Measurements from ENCODE around the gene UNC5B. TPM values are rescaled to one million over a fixed set of nuclear protein-coding genes. Genes with fewer than 3 reads are reported as not detected.

Gene UNC5B
- total RNA-seq, 2 experiments from 2014 or later: 0.07 TPM

DNA sequence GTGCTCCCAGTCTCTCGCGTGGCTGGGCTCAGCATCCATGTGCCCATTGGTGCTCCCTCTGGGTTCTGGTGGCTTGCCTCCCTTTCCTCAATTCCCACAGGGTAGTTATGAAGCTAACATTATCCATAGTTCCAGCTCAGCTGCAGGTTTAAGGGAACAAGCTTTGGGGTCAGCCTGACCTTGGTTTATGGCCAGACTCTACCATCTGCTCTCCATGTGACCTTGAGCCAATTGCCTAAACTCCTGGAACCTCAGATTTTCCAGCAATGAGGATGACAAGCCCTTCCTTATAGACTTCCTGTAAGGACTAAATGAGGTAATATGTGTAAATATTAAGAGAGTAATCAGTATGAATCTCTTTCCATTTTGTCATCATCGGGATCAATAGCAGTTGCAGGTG is 96.6 kb downstream of the UNC5B start:
- intact Hi-C loops (cut with micrococcal nuclease): no loop called here
- TF ChIP-seq, protein P1, sequence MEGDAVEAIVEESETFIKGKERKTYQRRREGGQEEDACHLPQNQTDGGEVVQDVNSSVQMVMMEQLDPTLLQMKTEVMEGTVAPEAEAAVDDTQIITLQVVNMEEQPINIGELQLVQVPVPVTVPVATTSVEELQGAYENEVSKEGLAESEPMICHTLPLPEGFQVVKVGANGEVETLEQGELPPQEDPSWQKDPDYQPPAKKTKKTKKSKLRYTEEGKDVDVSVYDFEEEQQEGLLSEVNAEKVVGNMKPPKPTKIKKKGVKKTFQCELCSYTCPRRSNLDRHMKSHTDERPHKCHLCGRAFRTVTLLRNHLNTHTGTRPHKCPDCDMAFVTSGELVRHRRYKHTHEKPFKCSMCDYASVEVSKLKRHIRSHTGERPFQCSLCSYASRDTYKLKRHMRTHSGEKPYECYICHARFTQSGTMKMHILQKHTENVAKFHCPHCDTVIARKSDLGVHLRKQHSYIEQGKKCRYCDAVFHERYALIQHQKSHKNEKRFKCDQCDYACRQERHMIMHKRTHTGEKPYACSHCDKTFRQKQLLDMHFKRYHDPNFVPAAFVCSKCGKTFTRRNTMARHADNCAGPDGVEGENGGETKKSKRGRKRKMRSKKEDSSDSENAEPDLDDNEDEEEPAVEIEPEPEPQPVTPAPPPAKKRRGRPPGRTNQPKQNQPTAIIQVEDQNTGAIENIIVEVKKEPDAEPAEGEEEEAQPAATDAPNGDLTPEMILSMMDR (IDR thresholded peaks at IDR 0.05): no peak
- H3K4me3 Mint-ChIP-seq: no peak overlapping the region
- CTCF ChIA-PET: interaction anchor here (1.2 to 1.3 kb wide), 2 partner anchors 25 to 262 kb away, joined by 3 to 4 read pairs; no protein-coding TSS in a partner anchor
- DNase-seq (no peak), ATAC-seq (no peak)
- no peak overlapping the region for H3K27ac Mint-ChIP-seq
- no peaks in the 10 kb centered on the region for H3K9me3 Mint-ChIP-seq
- POLR2A ChIA-PET: no interaction called here
- H3K27me3 Mint-ChIP-seq: peaks cover 5% of the 10 kb centered on the region
- H3K4me1 Mint-ChIP-seq (ENCODE audit: low read depth): no peaks in the 10 kb centered on the region
- no peaks in the 10 kb centered on the region for H3K36me3 Mint-ChIP-seq (ENCODE audit: low read depth)

DNA sequence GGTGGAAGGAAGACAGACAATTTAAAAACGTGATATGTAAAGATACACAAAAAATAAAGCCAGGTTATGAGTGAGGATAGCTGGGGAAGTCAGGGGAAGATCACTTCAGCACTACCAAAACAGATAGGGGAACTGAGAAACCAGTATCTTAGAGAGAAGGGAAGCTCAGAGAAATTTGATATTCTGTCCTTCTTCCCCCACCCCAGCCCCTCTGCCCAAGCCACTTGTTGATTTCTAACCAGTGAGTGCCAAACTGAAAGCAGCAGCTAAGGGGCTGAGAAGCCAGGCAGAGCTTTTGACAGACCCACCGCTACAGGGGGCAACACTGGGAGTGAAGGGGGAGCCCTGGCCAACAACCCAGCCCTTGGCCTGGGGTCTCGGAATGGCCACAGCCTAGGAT is 97.5 kb downstream of the UNC5B start:
- Mint-ChIP-seq H3K9me3 (no peaks in the 10 kb centered on the region), H3K27me3 (peaks cover 5% of the 10 kb centered on the region), H3K4me3 (no peak overlapping the region), H3K4me1 (ENCODE audit: low read depth) (no peaks in the 10 kb centered on the region), H3K36me3 (ENCODE audit: low read depth) (no peaks in the 10 kb centered on the region), H3K27ac (no peak overlapping the region)
- DNase-seq (no peak), ATAC-seq (no peak)
- intact Hi-C loops (cut with micrococcal nuclease): loop anchor here (5.0 kb wide), 1 partner anchor 262 kb away; no protein-coding TSS in a partner anchor
- TF ChIP-seq, protein P1 (IDR thresholded peaks at IDR 0.05): no peak
- POLR2A ChIA-PET: no interaction called here
- CTCF ChIA-PET: interaction anchor here (1.2 kb wide), 1 partner anchor 261 kb away, joined by 3 read pairs; no protein-coding TSS in a partner anchor

DNA sequence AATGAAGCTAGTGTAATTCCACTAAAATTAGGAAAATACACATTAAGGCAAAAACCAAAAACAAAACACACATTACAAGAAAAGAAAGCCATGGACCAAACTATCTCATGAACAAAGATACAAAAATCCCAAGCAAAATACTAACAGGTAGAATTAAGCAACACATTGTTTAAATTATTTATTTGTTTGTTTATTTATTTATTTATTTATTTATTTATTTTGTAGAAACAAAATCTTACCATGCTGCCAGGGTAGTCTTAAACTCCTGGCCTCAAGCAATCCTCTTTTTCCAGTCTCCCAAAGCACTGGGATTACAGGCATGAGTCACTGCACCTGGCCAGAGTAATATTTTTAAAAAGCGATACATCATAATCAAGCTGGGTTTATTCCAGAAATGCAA is 99.8 kb downstream of the UNC5B start:
- intact Hi-C loops (cut with micrococcal nuclease): loop anchor here (5.0 kb wide), 1 partner anchor 260 kb away; no protein-coding TSS in a partner anchor
- POLR2A ChIA-PET: no interaction called here

DNA sequence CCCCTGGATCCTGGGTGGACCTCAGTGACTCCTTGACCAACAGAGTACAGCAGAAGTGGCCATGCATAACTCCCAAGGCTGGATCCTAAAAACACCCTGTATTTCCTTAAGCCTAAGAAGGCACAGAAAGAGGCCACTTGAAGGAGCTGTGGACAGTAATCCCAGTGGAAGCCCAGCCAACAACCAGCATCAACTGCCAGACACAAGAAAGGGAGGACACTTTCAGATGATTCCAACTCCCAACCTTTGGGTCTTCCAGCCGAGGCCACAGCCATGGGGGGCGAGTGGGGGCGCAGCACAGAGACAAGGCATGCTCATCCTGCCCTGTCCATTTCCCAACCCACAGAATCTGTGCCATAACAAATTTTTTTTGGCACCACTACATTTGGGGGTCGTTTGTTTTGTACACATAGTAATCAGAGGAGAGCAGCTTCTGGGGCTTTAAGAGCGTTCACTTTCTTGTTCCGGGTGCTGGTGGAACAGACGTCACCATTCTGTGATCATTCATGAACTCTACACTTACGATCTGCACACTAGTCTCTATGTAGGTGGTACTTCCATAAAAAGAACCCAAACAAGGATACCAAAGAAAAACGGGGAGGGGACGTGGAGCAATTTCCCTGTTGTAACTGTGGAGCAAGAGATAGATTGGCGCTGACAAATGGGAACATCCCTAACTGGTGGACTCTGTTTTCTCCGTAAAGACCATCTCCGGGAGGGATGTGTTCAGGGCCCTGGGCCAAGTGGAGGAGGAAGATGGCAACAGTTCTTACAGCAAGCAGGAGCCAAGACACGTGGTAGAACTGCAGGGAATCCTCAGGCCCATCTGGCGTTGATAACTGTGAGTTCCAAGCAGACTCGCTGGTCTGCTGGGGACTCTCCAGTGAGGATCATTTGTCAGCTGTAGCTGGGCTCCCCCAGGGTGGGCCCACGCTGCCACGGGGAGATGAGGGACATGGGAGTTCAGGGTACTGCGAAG is 100.7 kb downstream of the UNC5B start:
- ATAC-seq (no peak), DNase-seq (no peak)
- TF ChIP-seq, protein P1 (IDR thresholded peaks at IDR 0.05): no peak
- H3K4me1 Mint-ChIP-seq (ENCODE audit: low read depth): peaks cover 16% of the 10 kb centered on the region
- no peaks in the 10 kb centered on the region for H3K9me3 Mint-ChIP-seq
- no peak overlapping the region for H3K4me3 Mint-ChIP-seq
- H3K27ac Mint-ChIP-seq: no peak overlapping the region
- intact Hi-C loops (cut with micrococcal nuclease): loop anchor here (5.0 kb wide), 1 partner anchor 259 kb away; no protein-coding TSS in a partner anchor
- peaks cover 5% of the 10 kb centered on the region for H3K27me3 Mint-ChIP-seq
- CTCF ChIA-PET: interaction anchor here (0.6 to 4.8 kb wide), 16 partner anchors 9 to 583 kb away, joined by 3 to 48 read pairs (median 6); no protein-coding TSS in a partner anchor
- H3K36me3 Mint-ChIP-seq (ENCODE audit: low read depth): no peaks in the 10 kb centered on the region
- POLR2A ChIA-PET: no interaction called here

More for the DNA sequence above, 99.8 kb downstream of the UNC5B start:
- Mint-ChIP-seq H3K4me1 (ENCODE audit: low read depth) (peaks cover 16% of the 10 kb centered on the region), H3K36me3 (ENCODE audit: low read depth) (no peaks in the 10 kb centered on the region), H3K27me3 (peaks cover 5% of the 10 kb centered on the region), H3K27ac (no peak overlapping the region), H3K4me3 (no peak overlapping the region), H3K9me3 (no peaks in the 10 kb centered on the region)
- CTCF ChIA-PET: interaction anchor here (3.0 to 4.8 kb wide), 2 partner anchors 258 to 396 kb away, joined by 16 to 48 read pairs; no protein-coding TSS in a partner anchor
- DNase-seq (no peak), ATAC-seq (no peak)
- TF ChIP-seq, protein P1 (IDR thresholded peaks at IDR 0.05): no peak
